OCI-LY1 (cell line): ENCODE results near the gene DNAAF5.

Source experiments
- H2AFZ ChIP-seq: fragments of 200-600 bp; sonication (generic), shearing (Covaris generic); 2 replicates; pipeline ENCODE4 v1.6.0; 2014; ENCODE audit warnings: antibody characterized with exemption, mild to moderate bottlenecking, low read length
- H3F3A ChIP-seq: fragments of 200-600 bp; sonication (generic), shearing (Covaris generic); 2 replicates; pipeline ENCODE4 v1.6.0; 2014; ENCODE audit warnings: mild to moderate bottlenecking, antibody characterized with exemption, low read length, moderate library complexity; ENCODE audit not compliant: insufficient read depth
- H3K27ac ChIP-seq: fragments of 200-600 bp; sonication (generic); 2 replicates; pipeline ENCODE4 v1.5.1; 2014; ENCODE audit warnings: low read length, mixed run types, mild to moderate bottlenecking, low read depth; ENCODE audit not compliant: poor library complexity, severe bottlenecking
- H3K27me3 ChIP-seq: fragments of 200-600 bp; sonication (generic); 2 replicates; pipeline ENCODE4 v1.6.0; 2014; ENCODE audit warnings: antibody characterized with exemption, mild to moderate bottlenecking, low read length, moderate library complexity; ENCODE audit not compliant: insufficient read depth
- H3K36me3 ChIP-seq: fragments of 200-600 bp; sonication (generic); 2 replicates; pipeline ENCODE4 v1.6.1; 2014; ENCODE audit warnings: mild to moderate bottlenecking, antibody characterized with exemption, low read length, moderate library complexity, mixed read lengths; ENCODE audit not compliant: insufficient read depth
- H3K4me1 ChIP-seq: fragments of 200-600 bp; sonication (generic); 2 replicates; pipeline ENCODE4 v1.5.1; 2014; ENCODE audit warnings: mild to moderate bottlenecking, low read length, moderate library complexity; ENCODE audit not compliant: insufficient read depth, severe bottlenecking
- H3K4me2 ChIP-seq: fragments of 200-600 bp; sonication (generic), shearing (Covaris generic); 2 replicates; pipeline ENCODE4 v1.6.1; 2014; ENCODE audit warnings: low read length
- H3K4me3 ChIP-seq: fragments of 200-600 bp; sonication (generic); 2 replicates; pipeline ENCODE4 v1.5.1; 2014; ENCODE audit warnings: low read length, low read depth, mild to moderate bottlenecking, mixed read lengths; ENCODE audit not compliant: poor library complexity, severe bottlenecking
- H3K79me2 ChIP-seq: fragments of 200-600 bp; shearing (Covaris generic); 2 replicates; pipeline ENCODE4 v1.6.1; 2016; ENCODE audit warnings: mixed run types, low read length, mixed read lengths; ENCODE audit not compliant: insufficient read depth
- H3K9ac ChIP-seq: fragments of 200-600 bp; sonication (generic), shearing (Covaris generic); 2 replicates; pipeline ENCODE4 v1.6.1; 2014; ENCODE audit warnings: mild to moderate bottlenecking, low read length, mixed read lengths
- H3K9me2 ChIP-seq: fragments of 200-600 bp; sonication (generic), shearing (Covaris generic); 2 replicates; pipeline ENCODE4 v1.6.1; 2014; ENCODE audit warnings: low read depth, mild to moderate bottlenecking, low read length, mixed read lengths
- H3K9me3 ChIP-seq: fragments of 200-600 bp; shearing (Covaris generic); 2 replicates; pipeline ENCODE4 v1.6.1; 2014; ENCODE audit warnings: low read length, mixed read lengths
- H4K20me1 ChIP-seq: fragments of 200-600 bp; sonication (generic), shearing (Covaris generic); 2 replicates; pipeline ENCODE4 v1.6.0; 2016; ENCODE audit warnings: mild to moderate bottlenecking, low read length; ENCODE audit not compliant: insufficient read depth
- EZH2 ChIP-seq: fragments of 200-600 bp; sonication (generic), shearing (Covaris generic); IDR thresholded peaks from 2 replicates; pipeline ENCODE4 v1.8.0; 2017; ENCODE audit warnings: borderline replicate concordance, mixed run types, mild to moderate bottlenecking, antibody characterized with exemption, low read length, moderate library complexity, mixed read lengths
- TF ChIP-seq, protein P1 (sequence below): fragments of 200-600 bp; sonication (generic), shearing (Covaris generic); IDR thresholded peaks from 2 replicates; pipeline ENCODE4 v1.5.1; 2017; ENCODE audit warnings: mild to moderate bottlenecking, antibody characterized with exemption, low read length, moderate library complexity, mixed read lengths

DNAAF5 gene

DNA sequence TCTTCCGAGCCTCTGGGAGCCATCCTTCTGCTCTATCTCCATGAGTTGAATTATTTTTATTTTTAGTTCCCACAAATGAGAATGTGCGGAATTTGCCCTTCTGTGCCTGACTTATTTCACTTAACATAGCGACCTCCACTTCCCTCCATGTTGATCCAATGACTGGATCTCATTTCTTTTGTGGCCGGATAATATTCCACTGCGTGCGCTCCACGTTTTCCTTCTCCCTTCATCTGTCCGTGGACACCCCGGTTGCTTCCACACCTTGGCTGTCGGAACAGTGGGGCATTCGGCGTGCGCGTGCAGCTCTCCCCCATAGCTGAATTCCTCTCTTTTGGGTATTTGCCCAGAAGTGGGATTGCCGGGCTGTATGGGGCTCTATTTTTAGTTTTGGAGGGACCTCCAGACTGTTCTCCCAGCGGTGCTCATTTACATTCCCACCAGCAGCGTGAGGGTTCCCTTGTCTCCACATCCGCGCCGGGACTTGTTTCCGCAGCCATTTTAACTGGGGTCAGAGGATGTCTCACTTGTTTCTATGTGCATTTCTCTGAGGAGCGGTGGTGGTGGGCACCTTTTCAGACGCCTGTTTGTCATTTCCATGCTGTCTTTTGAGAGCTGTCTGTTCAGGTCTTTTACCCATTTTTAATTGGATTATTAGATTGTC lies 54.8 kb downstream of the DNAAF5 start:
- Histone ChIP-seq H3K9ac (no peak overlapping the region), H3K27ac (no peak overlapping the region), H3F3A (no peaks in the 10 kb centered on the region), H3K36me3 (peaks cover 79% of the 10 kb centered on the region), H3K4me2 (no peak overlapping the region), H2AFZ (no peak overlapping the region), H3K27me3 (no peaks in the 10 kb centered on the region), H3K9me3 (no peaks in the 10 kb centered on the region), H3K4me3 (no peak overlapping the region), H3K4me1 (no peaks in the 10 kb centered on the region), H3K79me2 (no peaks in the 10 kb centered on the region), H3K9me2 (no peaks in the 10 kb centered on the region), H4K20me1 (no peaks in the 10 kb centered on the region)
- TF ChIP-seq, protein P1, sequence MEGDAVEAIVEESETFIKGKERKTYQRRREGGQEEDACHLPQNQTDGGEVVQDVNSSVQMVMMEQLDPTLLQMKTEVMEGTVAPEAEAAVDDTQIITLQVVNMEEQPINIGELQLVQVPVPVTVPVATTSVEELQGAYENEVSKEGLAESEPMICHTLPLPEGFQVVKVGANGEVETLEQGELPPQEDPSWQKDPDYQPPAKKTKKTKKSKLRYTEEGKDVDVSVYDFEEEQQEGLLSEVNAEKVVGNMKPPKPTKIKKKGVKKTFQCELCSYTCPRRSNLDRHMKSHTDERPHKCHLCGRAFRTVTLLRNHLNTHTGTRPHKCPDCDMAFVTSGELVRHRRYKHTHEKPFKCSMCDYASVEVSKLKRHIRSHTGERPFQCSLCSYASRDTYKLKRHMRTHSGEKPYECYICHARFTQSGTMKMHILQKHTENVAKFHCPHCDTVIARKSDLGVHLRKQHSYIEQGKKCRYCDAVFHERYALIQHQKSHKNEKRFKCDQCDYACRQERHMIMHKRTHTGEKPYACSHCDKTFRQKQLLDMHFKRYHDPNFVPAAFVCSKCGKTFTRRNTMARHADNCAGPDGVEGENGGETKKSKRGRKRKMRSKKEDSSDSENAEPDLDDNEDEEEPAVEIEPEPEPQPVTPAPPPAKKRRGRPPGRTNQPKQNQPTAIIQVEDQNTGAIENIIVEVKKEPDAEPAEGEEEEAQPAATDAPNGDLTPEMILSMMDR, result no peak
- no peak for TF ChIP-seq EZH2

DNA sequence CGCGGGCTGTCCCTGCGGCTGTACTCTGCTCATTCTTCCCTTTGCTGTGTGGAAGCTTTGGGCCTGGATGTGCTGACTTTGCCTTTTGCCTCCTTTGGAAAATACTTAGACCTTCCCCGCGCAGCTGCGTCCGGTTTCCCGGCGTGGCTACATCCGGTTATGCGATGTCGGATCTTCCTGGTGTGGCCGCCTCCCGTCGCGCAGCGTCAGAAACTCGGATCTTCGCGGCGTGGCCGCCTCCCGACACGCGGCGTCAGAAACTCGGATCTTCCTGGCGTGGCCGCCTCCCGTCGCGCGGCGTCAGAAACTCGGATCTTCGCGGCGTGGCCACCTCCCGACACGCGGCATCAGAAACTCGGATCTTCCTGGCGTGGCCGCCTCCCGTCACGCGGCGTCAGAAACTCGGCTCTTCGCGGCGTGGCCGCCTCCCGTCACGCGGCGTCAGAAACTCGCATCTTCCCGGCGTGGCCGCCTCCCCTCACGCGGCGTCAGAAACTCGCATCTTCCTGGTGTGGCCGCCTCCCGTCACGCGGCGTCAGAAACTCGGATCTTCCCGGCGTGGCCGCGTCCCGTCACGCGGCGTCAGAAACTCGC lies 55.5 kb downstream of the DNAAF5 start:
- Histone ChIP-seq H3K79me2 (no peaks in the 10 kb centered on the region), H3K9me3 (no peaks in the 10 kb centered on the region), H4K20me1 (no peaks in the 10 kb centered on the region), H2AFZ (no peak overlapping the region), H3K36me3 (peaks cover 79% of the 10 kb centered on the region), H3K9me2 (no peaks in the 10 kb centered on the region), H3K27me3 (no peaks in the 10 kb centered on the region), H3K4me1 (no peaks in the 10 kb centered on the region), H3K9ac (no peak overlapping the region), H3K4me3 (no peak overlapping the region), H3K27ac (no peak overlapping the region), H3F3A (no peaks in the 10 kb centered on the region), H3K4me2 (no peak overlapping the region)
- TF ChIP-seq, protein P1, result no peak
- TF ChIP-seq EZH2, result no peak

DNA sequence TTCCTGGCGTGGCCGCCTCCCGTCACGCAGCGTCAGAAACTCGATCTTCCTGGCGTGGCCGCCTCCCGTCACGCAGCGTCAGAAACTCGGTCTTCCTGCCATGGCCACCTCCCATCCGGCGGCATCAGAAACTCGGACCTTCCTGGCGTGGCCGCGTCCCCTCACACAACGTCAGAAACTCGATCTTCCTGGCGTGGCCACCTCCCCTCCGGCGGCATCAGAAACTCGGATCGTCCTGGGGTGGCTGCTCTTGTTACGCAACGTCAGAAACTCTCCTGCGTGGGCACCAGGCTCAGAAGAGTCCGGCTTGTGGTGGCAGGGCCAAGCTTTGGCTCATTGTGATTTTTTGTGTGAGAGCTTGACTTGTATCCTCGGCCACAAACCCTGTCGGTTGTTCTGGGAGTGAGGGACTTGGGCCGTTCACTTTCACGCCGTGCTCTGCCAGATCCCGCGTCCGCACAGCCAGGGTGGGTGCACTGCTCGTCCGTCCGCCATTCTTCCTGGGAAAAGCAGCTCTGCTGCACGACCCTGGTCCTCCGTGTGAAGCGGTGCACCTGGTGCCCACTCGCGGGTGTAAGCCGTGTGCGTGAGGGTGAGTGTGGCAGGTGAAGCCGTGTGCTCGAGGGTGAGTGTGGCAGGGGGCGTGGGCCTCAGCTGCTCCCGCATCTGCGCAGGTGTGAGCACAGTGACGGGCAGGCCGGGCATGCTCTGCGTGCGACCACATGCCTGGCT lies 56.4 kb downstream of the DNAAF5 start:
- no peak overlapping the region for H2AFZ ChIP-seq
- TF ChIP-seq EZH2, result no peak
- TF ChIP-seq, protein P1, result no peak
- no peak overlapping the region for H3K4me3 ChIP-seq
- H3K4me1 ChIP-seq, result no peaks in the 10 kb centered on the region
- no peaks in the 10 kb centered on the region for H3K27me3 ChIP-seq
- no peaks in the 10 kb centered on the region for H3K9me3 ChIP-seq
- H4K20me1 ChIP-seq, result no peaks in the 10 kb centered on the region
- no peak overlapping the region for H3K9ac ChIP-seq
- no peaks in the 10 kb centered on the region for H3K79me2 ChIP-seq
- H3K4me2 ChIP-seq, result no peak overlapping the region
- H3K27ac ChIP-seq, result no peak overlapping the region
- no peaks in the 10 kb centered on the region for H3F3A ChIP-seq
- no peaks in the 10 kb centered on the region for H3K9me2 ChIP-seq
- peaks cover 76% of the 10 kb centered on the region for H3K36me3 ChIP-seq
